ENCODE results near the gene SATB1. TPM values are rescaled to one million over a fixed set of nuclear protein-coding genes. Genes with fewer than 3 reads are reported as not detected.

SATB1 gene
- total and polyA plus RNA-seq, 2 of the 4 experiments (the other 2 are of a cell fraction): 7.5 to 10.7 TPM

DNA sequence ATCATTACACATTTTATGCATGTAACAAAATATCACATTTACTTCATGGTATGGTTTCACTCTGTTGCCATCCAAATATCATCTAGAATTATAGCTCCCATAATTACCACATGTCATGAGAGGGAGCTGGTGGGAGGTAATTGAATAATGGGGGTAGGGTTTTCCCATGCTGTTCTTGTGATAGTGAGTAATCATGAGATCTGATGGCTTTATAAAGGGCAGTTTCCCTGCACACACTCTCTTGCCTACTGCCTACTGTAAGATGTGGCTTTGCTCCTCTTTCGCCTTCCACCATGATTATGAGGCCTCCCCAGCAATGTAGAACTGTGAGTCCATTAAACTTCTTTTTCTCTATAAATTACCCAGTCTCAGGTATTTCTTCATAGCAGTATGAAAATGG lies 123.4 kb downstream of the SATB1 start:
- dilution Hi-C loops (cut with HindIII; ENCODE audit: low sequenced_read_pairs, unreplicated experiment): no loop called here
- Histone ChIP-seq H2BK120ac (ENCODE audit: low read depth, low read length) (no peak overlapping the region), H2BK5ac (ENCODE audit: low read depth, low read length, poor library complexity, severe bottlenecking) (no peak overlapping the region), H3K4ac (ENCODE audit: low read depth, low read length) (no peak overlapping the region), H3K9me3 (ENCODE audit: control insufficient read depth, insufficient read depth, low read length) (no peaks in the 10 kb centered on the region), H3K79me1 (ENCODE audit: low read depth in 1 of 2, low read length in 2 of 2) (no peaks in the 10 kb centered on the region), H4K8ac (ENCODE audit: low read depth in 2 of 2, low read length in 2 of 2) (no peak overlapping the region), H4K91ac (ENCODE audit: insufficient read depth, low read depth, low read length) (no peak overlapping the region), H2AFZ (replicated peaks; ENCODE audit: low read length, poor library complexity) (no peak overlapping the region), H4K5ac (ENCODE audit: low read depth, low read length) (no peak overlapping the region), H2BK15ac (ENCODE audit: low read depth, low read length) (no peak overlapping the region), H3K23ac (ENCODE audit: low read depth, low read length) (no peak overlapping the region), H3K36me3 (ENCODE audit: control insufficient read depth, insufficient read depth, low read length) (no peaks in the 10 kb centered on the region), H4K20me1 (ENCODE audit: insufficient read depth, low read length) (no peaks in the 10 kb centered on the region), H2BK20ac (ENCODE audit: low read depth, low read length) (no peak overlapping the region), H3K4me3 (ENCODE audit: insufficient read depth, low read depth, low read length) (no peak overlapping the region), H2AK9ac (replicated peaks; ENCODE audit: low read depth, low read length, poor library complexity) (no peak overlapping the region), H2AK5ac (ENCODE audit: low read depth, low read length) (no peak overlapping the region), H3K27me3 (ENCODE audit: control insufficient read depth, insufficient read depth, low read length) (no peaks in the 10 kb centered on the region), H3K27ac (ENCODE audit: insufficient read depth, low read length) (no peak overlapping the region), H3K14ac (replicated peaks; ENCODE audit: low read depth, low read length) (no peak overlapping the region), H3K56ac (ENCODE audit: extremely low read depth, insufficient read depth, low read length) (no peak overlapping the region), H3K9ac (ENCODE audit: low read depth, low read length) (no peak overlapping the region), H3K4me1 (ENCODE audit: control insufficient read depth, insufficient read depth, low read length) (no peaks in the 10 kb centered on the region), H3K9me1 (ENCODE audit: insufficient read depth, low read length) (no peaks in the 10 kb centered on the region), H3K4me2 (ENCODE audit: low read depth, low read length) (no peak overlapping the region), H3K18ac (ENCODE audit: low read depth, low read length) (no peak overlapping the region)
- WGBS, 2 experiments (ENCODE audit: extremely low coverage in 2 of 2, insufficient read length in 1 of 2): no CpG with 5 or more reads among the region's 1 CpG
- no peak for DNase-seq
- TF ChIP-seq BHLHE40 (IDR thresholded peaks at IDR 0.05; ENCODE audit: low read depth, low read length): no peak
- no peak for TF ChIP-seq RFX5 (IDR thresholded peaks at IDR 0.05; ENCODE audit: low read depth, low read length)
- no peak for TF ChIP-seq SMC3 (IDR thresholded peaks at IDR 0.05; ENCODE audit: low read depth, low read length)
- no peak for TF ChIP-seq RCOR1 (IDR thresholded peaks at IDR 0.05; ENCODE audit: insufficient replicate concordance, low read length)
- TF ChIP-seq, protein P1, sequence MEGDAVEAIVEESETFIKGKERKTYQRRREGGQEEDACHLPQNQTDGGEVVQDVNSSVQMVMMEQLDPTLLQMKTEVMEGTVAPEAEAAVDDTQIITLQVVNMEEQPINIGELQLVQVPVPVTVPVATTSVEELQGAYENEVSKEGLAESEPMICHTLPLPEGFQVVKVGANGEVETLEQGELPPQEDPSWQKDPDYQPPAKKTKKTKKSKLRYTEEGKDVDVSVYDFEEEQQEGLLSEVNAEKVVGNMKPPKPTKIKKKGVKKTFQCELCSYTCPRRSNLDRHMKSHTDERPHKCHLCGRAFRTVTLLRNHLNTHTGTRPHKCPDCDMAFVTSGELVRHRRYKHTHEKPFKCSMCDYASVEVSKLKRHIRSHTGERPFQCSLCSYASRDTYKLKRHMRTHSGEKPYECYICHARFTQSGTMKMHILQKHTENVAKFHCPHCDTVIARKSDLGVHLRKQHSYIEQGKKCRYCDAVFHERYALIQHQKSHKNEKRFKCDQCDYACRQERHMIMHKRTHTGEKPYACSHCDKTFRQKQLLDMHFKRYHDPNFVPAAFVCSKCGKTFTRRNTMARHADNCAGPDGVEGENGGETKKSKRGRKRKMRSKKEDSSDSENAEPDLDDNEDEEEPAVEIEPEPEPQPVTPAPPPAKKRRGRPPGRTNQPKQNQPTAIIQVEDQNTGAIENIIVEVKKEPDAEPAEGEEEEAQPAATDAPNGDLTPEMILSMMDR (conservative IDR thresholded peaks at IDR 0.05; ENCODE audit: low read depth, low read length): no peak
- TF ChIP-seq MAZ (IDR thresholded peaks at IDR 0.05; ENCODE audit: borderline replicate concordance, low read depth, low read length): no peak
- ChIA-PET POLR2A (ENCODE audit: unreplicated experiment) (no interaction called here), CTCF (interaction anchor here (1.3 kb wide), 1 partner anchor 10 kb away, joined by 3 read pairs; no protein-coding TSS in a partner anchor)
- no peak for ATAC-seq (ENCODE audit: low read depth)
- no TSS peak for BruUV-seq (replicated peaks)
- intact Hi-C loops (cut with micrococcal nuclease): no loop called here
- in situ Hi-C loops (cut with MboI; ENCODE audit: low sequenced_read_pairs): no loop called here

Data from IMR-90 (cell line).